Activated gamma-delta T cell (primary cell): ENCODE measurements around the gene GMCL2.
"Not testable (repeated sequence)": the region's sequence is repeated elsewhere in the genome, so short reads cannot be mapped to it uniquely, and the experiment has no call there.

Experiments used
- DNase-seq: peaks from one replicate; lab custom pipeline; 2025; lab: John Stamatoyannopoulos, UW
- total RNA-seq, 2 donors: gene quantifications; one replicate each; lab custom pipeline; 2026; lab: John Stamatoyannopoulos, UW

The GMCL2 gene, protein sequence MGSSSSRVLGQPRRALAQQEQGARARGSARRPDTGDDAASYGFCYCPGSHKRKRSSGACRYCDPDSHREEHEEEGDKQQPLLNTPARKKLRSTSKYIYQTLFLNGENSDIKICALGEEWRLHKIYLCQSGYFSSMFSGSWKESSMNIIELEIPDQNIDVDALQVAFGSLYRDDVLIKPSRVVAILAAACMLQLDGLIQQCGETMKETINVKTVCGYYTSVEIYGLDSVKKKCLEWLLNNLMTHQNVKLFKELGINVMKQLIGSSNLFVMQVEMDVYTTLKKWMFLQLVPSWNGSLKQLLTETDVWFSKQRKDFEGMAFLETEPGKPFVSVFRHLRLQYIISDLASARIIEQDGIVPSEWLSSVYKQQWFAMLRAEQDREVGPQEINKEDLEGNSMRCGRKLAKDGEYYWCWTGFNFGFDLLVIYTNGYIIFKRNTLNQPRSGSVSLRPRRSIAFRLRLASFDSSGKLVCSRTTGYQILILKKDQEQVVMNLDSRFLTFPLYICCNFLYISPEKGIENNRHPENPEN
- 0.04 to 0.10 reads per million in 2 donors for total RNA-seq

DNA sequence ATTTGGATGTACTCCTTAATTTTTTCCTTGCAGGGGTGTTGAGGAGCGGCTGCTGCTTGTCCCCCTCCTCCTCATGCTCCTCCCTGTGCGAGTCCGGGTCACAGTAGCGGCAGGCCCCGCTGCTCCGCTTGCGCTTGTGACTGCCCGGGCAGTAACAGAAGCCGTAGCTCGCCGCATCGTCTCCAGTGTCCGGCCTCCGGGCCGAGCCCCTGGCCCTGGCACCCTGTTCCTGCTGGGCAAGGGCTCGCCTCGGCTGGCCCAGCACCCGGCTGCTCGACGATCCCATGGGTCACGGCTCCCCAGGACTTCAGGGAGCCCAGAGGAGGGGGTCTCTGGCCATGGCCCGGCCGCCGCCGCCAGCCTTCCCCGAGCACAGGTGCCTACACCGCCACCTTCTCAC is at the start of gene GMCL2:
GMCL2 (minus strand) TSS at position 358 of the 400 bp plus-strand sequence; CDS start at position 286, 72 bp downstream.
- DNase-seq = no peak

DNA sequence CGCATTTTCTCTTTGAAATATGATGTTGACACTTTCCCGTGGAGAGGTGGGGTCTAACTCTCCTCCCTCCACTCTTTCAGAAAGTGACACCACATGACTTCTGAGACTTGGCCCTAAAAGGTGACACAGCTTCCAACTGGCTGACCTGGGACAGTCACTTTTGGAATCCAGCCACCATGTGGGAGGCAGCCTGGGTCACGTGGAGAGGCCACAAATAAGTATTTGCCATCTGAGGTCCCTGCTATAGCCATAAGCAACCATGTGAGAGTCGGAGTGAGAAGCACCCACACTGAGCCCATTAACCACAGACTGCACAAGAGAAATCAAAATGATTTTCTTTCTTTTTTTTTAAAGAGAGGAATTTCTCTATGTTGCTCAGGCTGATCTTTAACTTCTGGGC is 49.5 kb upstream of the GMCL2 start:
- no peak for DNase-seq

DNA sequence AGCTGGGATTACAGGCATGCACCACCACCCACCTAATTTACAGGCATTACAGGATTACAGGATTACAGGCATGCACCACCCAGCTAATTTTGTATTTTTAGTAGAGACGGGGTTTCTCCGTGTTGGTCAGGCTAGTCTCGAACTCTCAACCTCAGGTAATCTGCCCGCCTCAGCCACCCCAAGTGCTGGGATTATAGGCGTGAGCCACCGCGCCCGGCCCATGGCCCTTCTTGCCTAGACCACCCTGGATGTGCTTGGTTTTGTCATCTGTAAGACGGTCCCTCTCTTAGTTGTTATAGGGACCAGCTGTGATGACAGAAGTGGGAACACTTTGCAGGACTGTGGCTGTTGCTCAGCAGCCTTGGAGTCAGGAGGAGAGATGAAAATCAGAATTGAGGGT is 49.0 kb upstream of the GMCL2 start:
- DNase-seq = no peak

DNA sequence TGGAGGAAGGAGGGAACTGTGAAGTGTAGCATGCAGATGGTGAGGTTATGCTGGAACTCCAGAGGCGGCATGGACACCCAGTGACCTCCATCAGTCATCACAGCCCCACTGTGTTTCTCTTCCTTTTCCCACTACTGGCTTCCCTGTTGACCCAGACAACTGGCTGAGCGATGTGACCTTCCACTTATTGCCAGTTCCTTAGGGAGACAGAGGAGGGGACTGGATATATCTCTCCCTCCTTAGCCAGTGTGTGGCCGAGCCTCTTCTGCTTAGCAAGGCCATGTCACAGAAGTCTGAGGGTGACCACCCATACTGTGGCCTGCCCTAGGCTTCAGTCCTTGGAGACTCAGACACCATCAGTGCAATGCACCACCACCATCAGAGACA is 48.4 kb upstream of the GMCL2 start:
- no peak for DNase-seq

DNA sequence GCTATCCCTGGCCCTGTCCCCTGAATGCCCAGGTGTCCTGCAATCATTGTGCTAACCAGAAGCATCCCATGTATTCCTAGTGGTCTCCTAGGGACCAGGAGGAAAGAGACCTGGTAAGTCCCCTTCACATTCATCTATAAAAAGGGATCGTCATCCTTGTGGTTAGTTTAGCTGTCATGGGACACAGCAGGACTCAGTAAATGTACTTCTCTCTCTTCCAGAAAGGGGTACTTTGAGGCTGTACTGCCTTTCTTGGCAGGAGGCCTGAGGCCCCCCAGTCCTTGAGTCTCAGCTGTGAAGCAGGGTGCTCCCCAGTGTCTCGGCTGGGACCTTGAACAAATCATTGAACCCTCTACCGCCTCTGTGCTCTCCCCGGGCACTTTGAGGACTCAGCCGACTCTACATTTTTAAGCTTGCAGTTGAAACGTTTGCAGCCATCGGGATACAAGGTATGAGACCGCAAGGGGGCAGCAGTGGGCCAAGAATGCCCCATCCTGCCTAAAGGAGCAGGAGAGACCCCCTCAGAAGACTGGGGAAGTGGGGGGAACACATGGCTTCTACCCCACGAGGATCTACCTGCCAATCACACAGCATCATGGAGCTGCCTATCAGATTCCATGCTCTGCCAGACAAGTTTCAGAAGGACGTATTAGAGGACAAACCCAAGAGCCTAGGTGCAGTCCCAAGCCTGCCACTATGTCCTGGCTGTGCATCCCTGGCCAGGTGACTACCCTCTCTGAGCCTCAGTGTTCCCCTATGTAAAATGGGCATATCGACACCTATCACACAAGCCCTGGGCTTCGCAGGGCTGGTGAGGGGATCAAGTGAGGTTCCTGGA is 47.8 kb upstream of the GMCL2 start:
- no peak for DNase-seq

DNA sequence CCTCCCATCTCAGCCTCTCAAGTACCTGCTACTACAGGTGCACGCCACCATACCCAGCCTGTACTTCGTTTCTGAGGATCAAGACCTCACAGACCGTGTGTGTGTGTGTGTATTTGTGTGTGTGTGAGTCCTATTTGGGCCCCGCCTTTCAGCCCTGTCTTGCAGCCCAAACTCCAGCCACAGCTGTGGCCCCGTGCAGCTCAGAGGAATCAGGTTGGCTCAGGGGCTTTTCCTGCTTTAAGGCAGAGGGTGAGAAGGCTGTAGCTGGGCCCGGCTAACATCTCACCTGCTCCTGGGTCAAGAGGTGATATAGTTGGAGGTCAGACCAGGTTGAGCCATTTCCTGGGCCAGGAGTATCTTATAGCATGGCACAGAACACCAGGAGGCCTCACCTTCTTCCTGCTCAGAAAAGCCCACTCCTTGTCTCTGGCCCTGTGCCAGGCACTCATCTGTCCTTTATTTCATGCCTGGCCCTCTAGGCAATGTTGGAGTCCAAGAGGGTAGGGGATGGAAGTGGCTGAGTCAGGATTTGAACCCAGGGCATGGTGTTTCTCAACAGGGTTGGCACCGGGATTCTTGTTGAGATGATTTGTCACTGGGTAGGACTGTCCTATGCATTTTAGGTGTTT is 47.1 kb upstream of the GMCL2 start:
- DNase-seq = no peak

DNA sequence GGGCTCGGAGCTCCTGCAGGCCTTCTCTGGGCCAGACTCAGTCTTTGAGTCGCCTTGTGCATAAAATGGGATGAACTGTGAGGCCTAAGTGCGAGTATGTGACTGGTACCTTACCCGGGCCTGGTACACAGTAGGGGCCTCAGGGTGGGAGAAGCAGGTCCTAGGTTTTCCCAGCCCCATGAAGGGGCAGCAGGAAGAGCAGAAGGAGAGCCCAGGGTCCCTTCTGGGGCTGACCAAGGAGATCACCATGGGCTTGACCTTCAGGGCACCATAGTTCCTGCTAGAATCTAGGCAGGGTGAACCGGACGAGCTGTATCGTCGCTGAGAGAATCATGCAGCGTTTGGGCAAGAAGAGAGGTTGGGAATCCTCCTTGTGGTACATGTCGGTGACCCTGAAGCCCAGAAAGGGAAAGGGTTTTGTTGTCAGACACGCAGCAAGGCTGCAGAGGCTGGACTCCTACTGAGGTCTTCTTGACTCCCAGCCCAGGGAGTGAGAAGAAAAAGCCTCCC is 45.8 kb upstream of the GMCL2 start:
- no peak for DNase-seq

DNA sequence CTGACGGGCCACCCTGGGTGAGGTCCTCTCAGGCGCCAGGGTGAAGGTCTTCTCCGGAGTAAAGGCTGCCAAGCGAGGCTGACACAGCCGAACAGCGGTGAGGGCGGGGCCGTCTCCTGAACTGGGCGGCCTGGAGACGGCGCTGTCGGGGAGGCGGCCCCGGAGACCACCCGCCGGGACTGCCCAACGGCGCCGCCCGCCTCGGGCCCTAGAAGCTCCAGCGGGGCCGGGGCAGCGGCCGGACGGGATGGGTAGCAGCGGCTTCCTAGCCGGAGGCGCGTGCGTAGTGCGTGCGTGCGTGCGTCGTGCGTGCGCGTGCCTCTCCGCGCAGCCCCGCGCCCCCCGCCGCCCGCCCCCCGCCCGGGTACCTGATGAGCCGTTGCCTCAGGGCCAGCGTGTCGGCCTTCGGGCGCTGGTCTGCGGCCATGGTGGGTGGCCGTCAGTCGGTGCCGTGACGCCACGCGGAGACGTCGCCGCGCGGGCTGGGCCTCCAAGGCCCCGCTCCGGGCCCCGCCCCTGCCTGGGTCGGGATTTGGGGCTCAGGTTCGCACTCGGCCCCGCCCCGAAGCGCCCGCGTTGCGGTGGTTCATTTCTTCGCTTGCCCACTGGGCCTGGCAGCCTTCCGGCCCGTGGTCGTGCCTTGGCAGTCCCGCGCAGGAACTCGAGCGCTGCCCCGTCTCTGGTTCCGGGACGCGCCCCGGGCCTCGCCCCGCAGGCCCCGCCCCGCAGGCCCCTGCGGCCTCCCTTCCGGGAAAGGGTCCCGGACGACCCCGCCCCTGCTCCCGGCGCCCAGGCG is 45.2 kb upstream of the GMCL2 start, which contains the start of gene PHYKPL:
PHYKPL (minus strand) TSS at position 679 of the 796 bp plus-strand sequence; CDS start at position 427, 252 bp downstream.
- peak; percentile 66 for DNase-seq

DNA sequence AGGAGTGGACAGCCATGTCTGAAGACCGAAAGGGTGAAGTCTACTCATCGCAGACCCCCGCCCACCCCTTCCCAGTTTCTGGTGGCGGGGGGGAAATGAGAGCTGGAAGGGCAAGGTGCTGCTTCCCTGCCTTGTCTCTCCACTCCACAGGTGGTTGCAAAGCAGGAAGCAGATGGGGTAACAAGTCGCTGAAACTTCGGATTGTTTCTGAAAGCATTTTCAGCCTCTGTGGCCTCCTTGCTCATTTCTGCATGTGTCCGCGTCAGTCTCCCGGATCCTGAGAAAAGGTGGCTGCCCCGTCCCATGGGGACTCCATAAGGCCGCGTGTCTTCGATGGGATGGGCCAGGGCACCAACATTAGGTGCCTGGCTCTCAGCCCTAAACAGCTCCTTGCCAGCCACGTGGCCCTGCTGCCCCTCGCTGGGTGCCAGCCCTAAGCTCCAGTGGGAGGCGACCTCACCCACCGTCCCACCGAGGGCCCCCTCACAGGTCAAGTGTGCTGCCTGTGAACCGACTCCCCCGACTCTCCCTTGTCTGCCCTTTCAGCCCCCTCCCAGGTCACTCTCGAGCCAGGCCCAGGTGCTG is 44.5 kb upstream of the GMCL2 start:
- no peak for DNase-seq

DNA sequence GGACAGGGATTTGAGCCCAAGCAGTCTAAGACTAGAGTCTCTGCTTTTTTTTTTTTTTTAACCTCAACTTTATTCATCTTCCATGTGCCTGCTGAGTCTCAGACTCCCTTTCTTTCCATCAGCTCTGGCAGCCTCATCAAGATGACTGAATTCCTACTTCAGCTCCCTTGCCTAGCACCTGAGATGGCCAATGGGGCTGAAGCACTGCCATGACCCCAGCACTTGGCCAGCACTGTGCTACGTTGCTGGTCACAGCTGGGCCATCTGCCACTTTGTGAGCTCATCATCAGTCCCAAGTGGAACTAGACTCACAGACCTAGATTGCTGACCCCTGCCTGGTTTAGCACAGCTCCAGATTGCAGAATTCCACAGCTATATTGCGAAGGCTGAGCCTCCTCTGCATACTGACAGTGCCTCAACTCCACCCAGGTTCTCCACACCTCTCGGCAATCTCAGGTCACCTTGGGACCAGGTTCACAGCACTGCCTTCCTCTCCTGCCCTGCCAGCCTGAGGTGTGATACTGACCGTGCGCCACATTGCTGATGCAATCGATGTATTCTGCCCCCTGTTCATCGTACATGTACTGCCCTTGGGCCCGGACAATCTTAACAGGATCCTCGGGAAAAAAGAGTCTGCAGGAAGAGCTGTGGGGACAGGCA is 43.8 kb upstream of the GMCL2 start:
- DNase-seq = no peak

DNA sequence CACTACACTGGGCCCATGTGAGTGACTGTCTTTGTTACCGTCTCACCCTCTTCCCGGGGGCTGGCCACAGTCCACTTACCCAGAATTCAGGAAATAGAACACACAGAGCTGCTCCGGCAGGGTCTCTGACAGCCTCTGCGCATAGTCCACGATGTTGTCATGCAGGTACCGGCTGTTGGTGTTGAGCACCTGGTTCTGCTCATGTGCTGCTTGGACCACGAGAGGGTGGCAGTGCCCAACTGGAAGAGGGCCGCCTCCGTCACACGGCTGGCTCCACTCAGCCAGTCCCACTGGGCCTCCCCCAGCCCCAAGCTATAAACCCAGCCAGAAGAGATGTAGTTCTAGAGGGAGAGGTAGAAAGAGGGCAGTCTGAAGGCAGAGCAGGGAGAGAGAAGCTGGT is 42.7 kb upstream of the GMCL2 start:
- no peak for DNase-seq

DNA sequence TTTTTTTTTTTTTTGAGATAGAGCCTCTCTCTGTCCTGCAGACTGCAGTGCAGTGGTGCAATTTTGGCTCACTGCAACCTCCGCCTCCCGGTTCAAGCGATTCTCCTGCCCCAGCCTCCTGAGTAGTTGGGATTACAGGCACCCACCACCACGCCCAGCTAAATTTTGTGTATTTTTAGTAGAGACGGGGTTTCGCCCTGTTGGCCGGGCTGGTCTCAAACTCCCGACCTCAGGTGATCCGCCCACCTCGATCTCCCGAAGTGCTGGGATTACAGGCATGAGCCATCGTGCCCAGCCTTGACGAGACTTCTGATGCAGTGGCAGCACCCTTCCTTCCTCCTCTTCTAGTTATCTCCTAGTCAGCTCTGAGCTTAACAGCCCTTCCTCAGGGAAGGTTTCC is 41.9 kb upstream of the GMCL2 start:
- DNase-seq = not testable (repeated sequence)

DNA sequence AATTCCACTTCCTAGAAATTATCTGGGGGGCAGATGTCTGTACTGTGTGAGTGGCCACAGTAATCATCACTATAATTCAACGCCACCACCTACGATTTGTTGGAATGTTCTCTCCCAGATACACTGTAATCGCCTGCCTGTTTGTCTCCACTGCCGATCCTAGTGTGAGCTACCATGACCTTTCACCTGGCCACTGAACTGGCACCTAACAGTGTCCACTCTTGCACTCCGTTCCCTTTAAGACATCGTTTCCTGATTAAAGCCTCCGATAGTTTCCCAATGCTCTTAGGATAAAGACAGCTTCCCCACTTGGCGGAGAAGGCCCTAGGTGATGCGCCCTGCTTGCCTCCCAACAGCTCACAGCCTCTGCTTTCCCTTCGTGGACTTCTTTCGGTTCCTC is 41.4 kb upstream of the GMCL2 start:
- no peak for DNase-seq

DNA sequence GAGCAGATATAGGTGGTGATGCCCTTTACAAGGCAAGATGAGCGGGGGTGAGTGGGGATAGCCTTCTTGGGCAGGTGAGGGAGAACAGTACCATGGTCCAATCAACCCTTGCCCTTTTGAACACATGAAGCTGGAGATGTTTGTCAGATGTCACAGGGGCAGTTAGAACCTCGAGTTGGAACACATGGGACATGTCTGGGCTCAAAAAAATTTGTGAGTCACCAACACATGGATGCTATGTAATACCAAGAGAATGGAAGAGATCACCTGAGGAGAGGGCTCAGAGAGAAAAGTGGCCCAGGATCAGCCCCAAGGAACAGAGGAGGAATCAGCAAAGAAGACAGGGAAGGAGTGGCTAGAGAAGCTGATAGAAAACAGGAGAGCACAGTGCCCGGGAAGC is 40.8 kb upstream of the GMCL2 start:
- DNase-seq = no peak

DNA sequence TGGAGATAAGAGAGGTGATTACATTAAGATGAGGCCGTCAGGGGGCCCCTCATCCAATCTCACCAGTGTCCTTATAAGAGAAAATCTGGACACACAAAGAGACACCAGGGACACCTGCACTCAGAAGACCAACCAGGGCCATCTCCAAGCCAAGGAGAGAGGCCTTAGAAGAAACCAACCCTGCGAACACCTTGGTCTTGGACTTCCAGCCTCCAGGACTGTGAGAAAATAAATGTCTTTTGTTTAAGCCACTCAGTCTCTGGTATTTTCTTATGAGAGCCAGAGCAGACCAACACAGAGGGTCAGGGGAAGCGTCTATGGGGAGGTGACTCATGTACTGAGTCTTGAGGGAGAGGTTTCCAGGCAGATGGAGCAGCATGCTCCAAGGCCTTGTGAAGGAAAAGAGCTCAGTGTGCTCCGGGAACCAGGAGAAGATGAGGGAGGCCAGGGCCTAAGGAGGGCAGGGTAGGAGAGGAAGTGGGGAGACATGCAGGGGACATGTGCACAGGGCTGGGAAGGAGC is 40.0 kb upstream of the GMCL2 start:
- no peak for DNase-seq

DNA sequence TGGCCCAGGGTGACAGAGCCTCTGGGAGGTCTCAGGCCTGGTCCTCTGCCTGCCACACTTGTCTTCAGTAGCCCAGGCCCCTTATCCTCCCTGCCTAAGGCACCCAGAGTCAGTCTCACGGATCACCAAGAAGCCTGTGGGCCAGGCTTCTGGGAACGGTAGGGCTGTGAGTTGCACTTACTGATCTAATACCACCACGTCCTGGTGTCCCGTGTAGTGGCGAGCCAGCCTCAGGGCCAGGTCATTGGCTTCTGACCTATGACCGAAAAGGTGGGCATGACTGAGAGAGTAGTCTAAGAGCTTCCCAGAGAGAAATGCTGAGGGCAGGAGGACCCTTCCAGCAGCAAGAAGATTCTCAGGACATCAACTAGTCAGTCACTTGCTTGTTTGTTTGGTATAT is 38.0 kb upstream of the GMCL2 start:
- no peak for DNase-seq

DNA sequence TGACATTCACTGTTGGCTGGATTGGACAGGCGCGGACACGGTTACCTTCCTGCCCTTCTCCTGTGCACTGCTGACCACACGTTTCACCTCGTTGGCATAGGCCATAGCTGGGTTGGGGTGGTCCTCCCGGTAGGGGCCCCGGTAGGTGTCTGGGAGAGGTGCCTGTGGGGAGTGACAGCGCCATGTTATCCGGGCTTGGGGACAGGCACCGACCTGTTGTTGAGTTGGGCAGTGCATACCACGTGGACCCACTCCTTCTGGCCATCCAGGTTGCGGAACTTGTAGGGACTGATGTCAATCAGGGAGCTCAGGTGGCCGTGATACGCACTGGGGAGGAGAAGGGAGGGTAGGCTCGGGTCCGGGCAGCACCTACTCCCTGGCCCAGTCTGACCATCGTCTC is 37.2 kb upstream of the GMCL2 start:
- no peak for DNase-seq

DNA sequence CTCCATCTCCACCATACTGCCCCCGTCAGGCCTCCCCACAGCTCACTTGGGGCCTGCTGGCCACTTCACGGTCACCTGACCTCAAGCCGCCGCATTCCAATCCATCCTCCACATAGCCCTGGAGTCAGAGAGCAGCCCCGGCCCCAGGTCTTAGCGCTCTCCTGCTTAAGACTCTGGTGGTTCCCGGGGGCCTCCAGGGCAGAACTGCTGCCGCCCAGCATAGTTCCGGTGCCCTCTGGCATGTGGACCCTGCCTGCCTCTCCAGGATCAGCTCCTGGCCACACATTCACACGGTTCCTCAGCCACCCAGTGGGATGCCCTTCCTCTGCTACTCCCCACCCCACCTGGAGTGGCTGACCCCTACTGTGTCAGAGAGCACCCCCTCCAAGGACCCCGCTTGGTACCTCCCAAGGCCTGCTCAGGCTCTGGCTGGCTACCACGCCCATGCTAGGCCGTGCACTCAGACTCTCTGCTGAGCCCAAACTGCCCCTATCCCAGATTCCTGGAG is 36.7 kb upstream of the GMCL2 start:
- DNase-seq = no peak

DNA sequence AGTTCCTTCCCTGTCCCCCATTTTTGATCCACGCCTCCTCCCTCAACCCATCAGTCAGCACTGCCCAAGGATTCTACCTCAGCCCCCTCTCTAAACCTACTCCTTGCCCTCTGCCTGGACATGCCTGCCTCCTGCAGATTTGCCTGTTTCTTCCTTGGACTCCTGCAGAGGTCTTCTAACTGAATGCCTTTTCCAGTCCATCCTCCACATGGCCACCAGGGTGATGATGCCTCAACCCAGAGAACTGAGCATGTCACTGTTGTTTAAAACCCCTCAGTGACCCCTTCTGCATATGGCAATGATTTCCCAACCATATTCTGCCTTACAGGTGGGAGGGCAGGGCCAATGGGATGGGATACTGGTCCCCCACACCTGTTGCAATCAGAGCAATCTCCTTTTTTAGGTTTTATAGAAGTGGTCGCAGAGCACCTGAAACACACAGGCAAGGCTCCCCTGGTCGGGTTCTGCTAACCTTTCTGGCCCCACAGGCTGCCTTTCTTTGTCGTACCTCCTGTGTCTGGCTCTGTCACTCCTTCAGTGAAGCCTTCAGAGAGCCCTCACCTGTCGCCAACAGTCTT is 36.1 kb upstream of the GMCL2 start:
- no peak for DNase-seq
